Left renal cortex interstitium (tissue), 4 donors: ENCODE data around the gene ZBTB3. TPM values are rescaled to one million over a fixed set of nuclear protein-coding genes. Genes with fewer than 3 reads are reported as not detected.

Experiments
- polyA plus RNA-seq, 4 donors: library from polyadenylated mRNA; unstranded; fragments of 120-200 nt; gene quantifications; one replicate each; pipeline ENCODE4 v1.2.1, GENCODE V29; 2013; ENCODE audit not compliant: insufficient read length in 4 of 4

Gene ZBTB3
- polyA plus RNA-seq, 4 donors = 8.0 to 9.6 (median 8.5) TPM

Other genes starting within 250 kb of the ZBTB3 start
- gene AHNAK, start 207.4 kb downstream of the ZBTB3 start, polyA plus RNA-seq = 100 to 1,000 TPM; 182 to 215 (median 196) TPM
- gene EEF1G, start 180.3 kb downstream of the ZBTB3 start, polyA plus RNA-seq = 1,000 to 10,000 TPM; 2,022 to 2,343 (median 2,282) TPM
- gene TUT1, start 162.6 kb downstream of the ZBTB3 start, polyA plus RNA-seq = 10 to 100 TPM; 19.7 to 28.5 (median 22.7) TPM
- gene MTA2, start 152.3 kb downstream of the ZBTB3 start, polyA plus RNA-seq = 10 to 100 TPM; 86.4 to 99.3 (median 90.3) TPM
- gene EML3, start 141.4 kb downstream of the ZBTB3 start, polyA plus RNA-seq = 10 to 100 TPM; 25.9 to 46.8 (median 41.2) TPM
- gene ROM1, start 140.9 kb downstream of the ZBTB3 start, polyA plus RNA-seq = 1 to 10 TPM; 2.8 to 4.8 (median 4.0) TPM
- gene B3GAT3, start 132.2 kb downstream of the ZBTB3 start, polyA plus RNA-seq = 10 to 100 TPM; 21.3 to 44.9 (median 41.3) TPM
- gene GANAB, start 107.5 kb downstream of the ZBTB3 start, polyA plus RNA-seq = 100 to 1,000 TPM; 373 to 393 (median 382) TPM
- gene INTS5, start 100.9 kb downstream of the ZBTB3 start, polyA plus RNA-seq = 10 to 100 TPM; 18.3 to 23.9 (median 21.8) TPM
- 10 to 100 TPM; 49.4 to 63.8 (median 57.8) TPM for gene C11orf98, start 89.0 kb downstream of the ZBTB3 start, polyA plus RNA-seq
- 1 to 10 TPM; 3.9 to 8.9 (median 6.2) TPM for gene CSKMT, start 88.8 kb downstream of the ZBTB3 start, polyA plus RNA-seq
- 10 to 100 TPM in 2 of 4 donors, 1 to 10 TPM in 2; 7.7 to 13.9 (median 11.1) TPM for gene UQCC3, start 82.5 kb downstream of the ZBTB3 start, polyA plus RNA-seq
- gene LBHD1, start 81.9 kb downstream of the ZBTB3 start, polyA plus RNA-seq = 10 to 100 TPM in 1 of 4 donors, 1 to 10 TPM in 3; 5.3 to 12.9 (median 9.0) TPM
- gene UBXN1, start 75.1 kb downstream of the ZBTB3 start, polyA plus RNA-seq = 100 to 1,000 TPM; 151 to 187 (median 174) TPM
- 1 to 10 TPM in 3 of 4 donors, under 1 TPM in 1; 0.99 to 1.3 (median 1.1) TPM for gene LRRN4CL, start 64.6 kb downstream of the ZBTB3 start, polyA plus RNA-seq
- 10 to 100 TPM; 64.2 to 81.1 (median 72.0) TPM for gene BSCL2, start 46.7 kb downstream of the ZBTB3 start, polyA plus RNA-seq
- 1 to 10 TPM; 1.4 to 3.8 (median 2.4) TPM for gene GNG3, start 46.5 kb downstream of the ZBTB3 start, polyA plus RNA-seq
- 10 to 100 TPM; 75.9 to 91.8 (median 81.6) TPM for gene HNRNPUL2, start 26.7 kb downstream of the ZBTB3 start, polyA plus RNA-seq
- 10 to 100 TPM; 35.7 to 47.7 (median 42.8) TPM for gene TTC9C, start 25.7 kb downstream of the ZBTB3 start, polyA plus RNA-seq
- 100 to 1,000 TPM; 132 to 173 (median 146) TPM for gene POLR2G, start 7.4 kb upstream of the ZBTB3 start, polyA plus RNA-seq
- 10 to 100 TPM; 27.5 to 40.2 (median 37.2) TPM for gene TAF6L, start 17.2 kb upstream of the ZBTB3 start, polyA plus RNA-seq
- 10 to 100 TPM; 65.7 to 71.3 (median 67.2) TPM for gene TMEM179B, start 33.2 kb upstream of the ZBTB3 start, polyA plus RNA-seq
- gene TMEM223, start 37.8 kb upstream of the ZBTB3 start, polyA plus RNA-seq = 10 to 100 TPM; 25.2 to 36.2 (median 29.6) TPM
- 100 to 1,000 TPM; 108 to 134 (median 119) TPM for gene NXF1, start 51.3 kb upstream of the ZBTB3 start, polyA plus RNA-seq
- gene STX5, start 77.9 kb upstream of the ZBTB3 start, polyA plus RNA-seq = 10 to 100 TPM; 53.8 to 61.9 (median 56.1) TPM
- gene TEX54, start 78.7 kb upstream of the ZBTB3 start, polyA plus RNA-seq = under 1 TPM in 1 of 4 donors, not detected in 3; 0.33 TPM
- 10 to 100 TPM; 34.0 to 50.7 (median 46.2) TPM for gene WDR74, start 85.4 kb upstream of the ZBTB3 start, polyA plus RNA-seq
- gene SLC3A2, start 126.7 kb upstream of the ZBTB3 start, polyA plus RNA-seq = 100 to 1,000 TPM; 159 to 219 (median 183) TPM
- gene CHRM1, start 167.2 kb upstream of the ZBTB3 start, polyA plus RNA-seq = under 1 TPM in 2 of 4 donors, not detected in 2; 0.05 to 0.12 TPM
- 10 to 100 TPM; 19.9 to 38.0 (median 30.4) TPM for gene SLC22A6, start 230.8 kb upstream of the ZBTB3 start, polyA plus RNA-seq